Subcutaneous abdominal adipose tissue (tissue), 5 donors: Measurements from ENCODE around the gene PEX1.

Source experiments
- H3K27ac ChIP-seq: one replicate; pipeline ENCODE4 v1.7.0; 2013; ENCODE audit warnings: low read depth, mild to moderate bottlenecking, inconsistent platforms, low read length, moderate library complexity
- H3K27me3 ChIP-seq, 5 donors: one replicate each; pipeline ENCODE4 v1.7.0; 2013; ENCODE audit warnings: low read length in 5 of 5, inconsistent platforms in 1 of 5; ENCODE audit not compliant: control insufficient read depth in 5 of 5, insufficient read depth in 4 of 5
- H3K36me3 ChIP-seq, 5 donors: one replicate each; pipeline ENCODE4 v1.7.0; 2013; ENCODE audit warnings: low read length in 5 of 5; ENCODE audit not compliant: control insufficient read depth in 5 of 5, insufficient read depth in 5 of 5
- H3K4me1 ChIP-seq, 5 donors: one replicate each; pipeline ENCODE4 v1.7.0; 2013; ENCODE audit warnings: low read length in 5 of 5, mild to moderate bottlenecking in 3 of 5, moderate library complexity in 1 of 5; ENCODE audit not compliant: control insufficient read depth in 5 of 5, insufficient read depth in 5 of 5
- H3K4me3 ChIP-seq, 5 donors: one replicate each; pipeline ENCODE4 v1.7.0; 2013; ENCODE audit warnings: low read length in 5 of 5, low read depth in 1 of 5
- H3K9ac ChIP-seq, 5 donors: one replicate each; pipeline ENCODE4 v1.7.0; 2013; ENCODE audit warnings: low read length in 5 of 5, mild to moderate bottlenecking in 4 of 5, moderate library complexity in 3 of 5
- H3K9me3 ChIP-seq, 5 donors: one replicate each; pipeline ENCODE4 v1.7.0; 2013; ENCODE audit warnings: low read length in 5 of 5; ENCODE audit not compliant: control insufficient read depth in 5 of 5
- donor health status: healthy.
- donor health status: healthy.
- donor health status: healthy.
- donor health status: healthy.
- donor health status: healthy.

Gene PEX1

DNA sequence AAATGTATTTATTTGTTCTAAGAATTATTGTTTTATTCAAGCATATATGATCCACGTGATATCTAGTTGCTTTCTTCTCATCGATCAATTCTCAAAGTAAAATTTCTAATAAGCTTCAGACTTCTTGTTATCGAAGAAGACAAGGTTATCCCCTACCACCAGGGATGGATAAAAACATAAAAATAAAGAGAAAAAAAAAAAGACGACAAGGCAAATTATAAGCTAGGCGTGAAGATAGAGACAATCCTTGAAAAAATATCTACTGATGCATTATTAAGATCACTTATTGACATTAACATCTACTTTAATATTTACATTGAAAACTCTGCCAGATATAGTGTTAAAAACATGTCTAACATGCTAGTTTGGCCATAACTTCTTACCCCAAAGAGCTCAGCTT lies 19.4 kb downstream of the PEX1 start:
- peaks cover 16 to 41% (median 33%) of the 10 kb centered on the region in 5 donors for H3K36me3 ChIP-seq
- H3K27me3 ChIP-seq = no peaks in the 10 kb centered on the region
- no peak overlapping the region for H3K4me3 ChIP-seq
- no peaks in the 10 kb centered on the region for H3K9me3 ChIP-seq
- no peak overlapping the region for H3K27ac ChIP-seq
- no peaks in the 10 kb centered on the region for H3K4me1 ChIP-seq
- no peak overlapping the region for H3K9ac ChIP-seq

DNA sequence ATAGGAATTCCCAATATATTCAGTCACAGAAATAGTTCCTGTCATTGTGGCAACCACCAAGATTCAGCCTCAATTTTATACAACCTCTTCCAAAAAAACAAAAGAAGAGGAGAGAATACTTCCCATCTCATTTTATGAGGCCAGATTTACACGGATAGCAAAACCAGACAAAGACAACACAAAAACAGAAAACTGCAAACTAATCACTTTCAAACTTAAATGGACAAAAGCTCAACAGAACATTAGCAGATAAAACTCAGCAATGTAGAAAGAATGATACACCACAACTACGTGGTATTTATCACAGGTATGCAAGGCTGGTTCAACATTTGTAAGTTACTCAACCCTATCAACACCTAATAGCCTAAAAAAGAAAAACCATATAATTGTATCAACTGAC lies 22.0 kb downstream of the PEX1 start:
- Histone ChIP-seq H3K9ac (no peak overlapping the region), H3K36me3 (peaks cover 25 to 57% (median 41%) of the 10 kb centered on the region in 5 donors), H3K4me3 (no peak overlapping the region), H3K9me3 (no peaks in the 10 kb centered on the region), H3K4me1 (no peaks in the 10 kb centered on the region), H3K27ac (no peak overlapping the region), H3K27me3 (no peaks in the 10 kb centered on the region)

GRCh38 chr7:92504563-92504962 lies 23.8 kb downstream of the PEX1 start:
- no peak overlapping the region for H3K9ac ChIP-seq
- H3K4me3 ChIP-seq = no peak overlapping the region
- no peak overlapping the region for H3K27ac ChIP-seq
- peaks cover 40 to 69% (median 53%) of the 10 kb centered on the region in 5 donors for H3K36me3 ChIP-seq
- H3K4me1 ChIP-seq = no peaks in the 10 kb centered on the region
- no peaks in the 10 kb centered on the region for H3K27me3 ChIP-seq
- H3K9me3 ChIP-seq = no peaks in the 10 kb centered on the region

- Histone ChIP-seq H3K4me3 (no peak overlapping the region), H3K27ac (no peak overlapping the region), H3K4me1 (no peaks in the 10 kb centered on the region), H3K9ac (no peak overlapping the region), H3K9me3 (no peaks in the 10 kb centered on the region), H3K36me3 (peaks cover 48 to 77% (median 57%) of the 10 kb centered on the region in 5 donors), H3K27me3 (no peaks in the 10 kb centered on the region)
Measured at GRCh38 chr7:92503767-92504166, 24.6 kb downstream of the PEX1 start.

DNA sequence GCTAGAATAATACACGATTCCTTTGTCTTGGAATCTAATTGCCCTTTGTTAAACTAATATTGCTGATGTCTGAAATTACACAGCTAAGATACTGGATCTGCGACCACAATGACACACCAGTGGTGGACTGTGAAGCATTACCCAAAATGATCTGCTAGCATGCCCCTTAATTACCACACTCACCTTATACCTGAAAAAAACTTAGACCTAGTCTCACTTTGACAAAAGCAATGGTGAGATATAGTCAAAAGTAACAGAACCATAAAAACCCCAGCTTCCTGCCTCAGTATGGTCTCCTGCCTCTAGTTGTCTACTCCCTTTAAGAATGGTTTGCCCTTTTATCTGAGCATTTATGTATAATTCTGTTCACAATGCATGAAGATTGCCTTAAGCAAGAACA lies 29.8 kb downstream of the PEX1 start:
- Histone ChIP-seq H3K4me3 (no peak overlapping the region), H3K27ac (no peak overlapping the region), H3K4me1 (no peaks in the 10 kb centered on the region), H3K9ac (no peak overlapping the region), H3K27me3 (no peaks in the 10 kb centered on the region), H3K36me3 (peaks cover 38 to 76% (median 50%) of the 10 kb centered on the region in 5 donors), H3K9me3 (no peaks in the 10 kb centered on the region)

GRCh38 chr7:92496876-92497275 lies 31.4 kb downstream of the PEX1 start:
- Histone ChIP-seq H3K27ac (no peak overlapping the region), H3K4me3 (no peak overlapping the region)

DNA sequence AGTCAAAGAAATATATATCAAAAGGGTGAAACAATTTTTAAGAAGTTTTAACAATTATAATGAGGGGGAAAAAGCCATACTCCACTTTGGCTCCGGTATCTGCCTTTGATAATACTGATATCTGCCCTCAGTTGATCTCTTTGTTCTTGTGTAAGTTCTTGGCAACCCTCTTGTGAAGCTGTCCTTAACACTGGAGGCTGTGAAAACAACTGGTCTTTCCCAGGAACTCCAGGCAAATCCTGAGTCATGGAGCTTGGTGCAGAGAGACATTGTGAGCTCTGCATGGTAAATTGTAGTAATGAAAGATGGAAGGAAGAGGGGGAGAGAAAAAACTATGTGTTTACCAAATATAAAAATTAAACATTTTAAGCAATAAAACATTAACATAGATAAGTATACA lies 38.7 kb downstream of the PEX1 start:
- H3K4me1 ChIP-seq = peaks cover 0 to 33% (median 17%) of the 10 kb centered on the region in 5 donors
- peaks cover 32 to 70% (median 56%) of the 10 kb centered on the region in 5 donors for H3K36me3 ChIP-seq
- H3K4me3 ChIP-seq = no peak overlapping the region

More at GRCh38 chr7:92496876-92497275, 31.4 kb downstream of the PEX1 start:
- no peak overlapping the region for H3K9ac ChIP-seq
- no peaks in the 10 kb centered on the region for H3K27me3 ChIP-seq
- H3K36me3 ChIP-seq = peaks cover 45 to 73% (median 51%) of the 10 kb centered on the region in 5 donors
- no peaks in the 10 kb centered on the region for H3K9me3 ChIP-seq
- no peaks in the 10 kb centered on the region for H3K4me1 ChIP-seq

DNA sequence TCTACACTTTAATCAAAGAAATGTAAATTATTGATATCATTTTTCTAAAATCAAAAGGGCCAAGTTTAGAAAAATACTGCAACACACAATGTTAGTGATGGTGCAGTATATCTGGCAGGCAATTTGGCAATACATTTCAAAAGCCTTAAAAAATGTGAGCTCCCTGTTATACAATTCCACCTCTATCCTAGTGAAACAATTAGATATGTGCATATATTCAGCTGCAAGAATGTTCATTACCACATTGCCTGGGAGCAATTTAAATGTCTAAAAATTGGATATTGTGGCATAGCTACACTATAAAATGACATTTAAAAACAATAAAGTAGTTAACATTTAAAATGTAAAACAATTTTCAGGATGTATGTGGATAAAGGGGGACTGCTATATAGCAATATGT lies 40.5 kb downstream of the PEX1 start:
- Histone ChIP-seq H3K27me3 (no peaks in the 10 kb centered on the region), H3K4me3 (no peak overlapping the region), H3K36me3 (peaks cover 27 to 56% (median 42%) of the 10 kb centered on the region in 5 donors), H3K27ac (no peak overlapping the region), H3K4me1 (peaks cover 0 to 33% (median 17%) of the 10 kb centered on the region in 5 donors), H3K9ac (peak overlapping the region in 1 of 5 donors; percentile 24), H3K9me3 (no peaks in the 10 kb centered on the region)

More for the DNA sequence above, 38.7 kb downstream of the PEX1 start:
- H3K9ac ChIP-seq = no peak overlapping the region
- no peaks in the 10 kb centered on the region for H3K9me3 ChIP-seq
- no peak overlapping the region for H3K27ac ChIP-seq
- H3K27me3 ChIP-seq = no peaks in the 10 kb centered on the region

DNA sequence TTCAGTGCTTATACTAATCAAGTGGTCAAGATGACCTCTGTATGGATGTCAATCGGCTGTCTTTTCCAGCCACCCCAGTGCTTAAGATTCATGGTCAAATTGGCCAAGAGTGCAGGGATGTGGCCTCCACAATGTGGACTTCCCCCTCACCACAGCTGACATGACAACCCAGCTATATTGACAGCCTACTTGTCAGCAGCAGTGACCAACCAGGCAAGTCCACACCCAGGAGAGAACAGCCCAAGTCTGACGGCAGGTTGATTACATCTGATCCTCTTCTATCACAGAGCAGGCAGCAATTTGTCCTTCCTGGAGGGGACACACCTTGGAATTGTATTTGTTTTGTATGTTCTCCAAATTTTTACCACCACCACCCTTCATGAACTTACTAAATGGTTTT lies 42.3 kb downstream of the PEX1 start:
- H3K4me1 ChIP-seq = peaks cover 0 to 33% (median 17%) of the 10 kb centered on the region in 5 donors
- no peaks in the 10 kb centered on the region for H3K9me3 ChIP-seq
- H3K36me3 ChIP-seq = peaks cover 15 to 38% (median 26%) of the 10 kb centered on the region in 5 donors
- no peaks in the 10 kb centered on the region for H3K27me3 ChIP-seq
- H3K9ac ChIP-seq = peak overlapping the region in 1 of 5 donors; percentile 33
- H3K4me3 ChIP-seq = peak overlapping the region in 1 of 5 donors; percentile 1
- peak overlapping the region; percentile 74 for H3K27ac ChIP-seq

DNA sequence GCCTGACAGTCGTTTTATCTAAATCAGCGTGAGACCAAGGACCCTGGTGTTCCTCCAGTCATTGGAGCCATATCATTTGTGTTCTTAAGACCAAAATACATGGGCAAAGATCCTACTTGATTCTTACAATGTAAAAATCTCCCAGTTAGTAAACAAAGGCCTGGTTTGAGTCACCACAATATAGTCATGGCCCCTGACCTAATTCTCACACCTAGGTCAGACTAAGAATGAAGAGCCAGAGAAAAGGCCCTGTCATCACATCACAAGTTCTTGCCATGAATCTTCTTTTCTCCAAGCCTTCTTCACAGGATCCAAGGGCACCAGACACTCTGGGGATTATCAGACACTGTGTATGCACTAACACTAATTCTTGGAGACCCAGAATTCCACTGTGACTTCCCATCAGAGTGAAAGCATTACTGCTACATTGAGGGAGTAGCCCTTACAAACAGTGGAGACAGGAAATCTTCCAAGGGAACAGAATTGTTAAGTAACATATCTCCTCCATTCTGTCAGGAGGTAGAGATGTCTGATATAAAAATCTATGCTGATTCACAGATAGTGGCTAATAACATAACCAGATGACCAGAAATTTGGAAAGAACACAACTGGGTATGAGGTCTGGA lies 42.9 kb downstream of the PEX1 start:
- peaks cover 0 to 33% (median 17%) of the 10 kb centered on the region in 5 donors for H3K4me1 ChIP-seq
- no peak overlapping the region for H3K4me3 ChIP-seq
- peak overlapping the region in 2 of 5 donors; percentile 7 to 43 for H3K9ac ChIP-seq
- H3K9me3 ChIP-seq = no peaks in the 10 kb centered on the region
- H3K36me3 ChIP-seq = peaks cover 15 to 32% (median 24%) of the 10 kb centered on the region in 5 donors
- no peaks in the 10 kb centered on the region for H3K27me3 ChIP-seq
- H3K27ac ChIP-seq = peak overlapping the region; percentile 74
